ENCODE results near the gene TPM1. TPM values are rescaled to one million over a fixed set of nuclear protein-coding genes. Genes with fewer than 3 reads are reported as not detected.
A peak's percentile ranks its signal among the peaks of the same experiment; 100 is the strongest.

Gene TPM1
- total RNA-seq, 1 experiment from 2014 or later, result 421 TPM

DNA sequence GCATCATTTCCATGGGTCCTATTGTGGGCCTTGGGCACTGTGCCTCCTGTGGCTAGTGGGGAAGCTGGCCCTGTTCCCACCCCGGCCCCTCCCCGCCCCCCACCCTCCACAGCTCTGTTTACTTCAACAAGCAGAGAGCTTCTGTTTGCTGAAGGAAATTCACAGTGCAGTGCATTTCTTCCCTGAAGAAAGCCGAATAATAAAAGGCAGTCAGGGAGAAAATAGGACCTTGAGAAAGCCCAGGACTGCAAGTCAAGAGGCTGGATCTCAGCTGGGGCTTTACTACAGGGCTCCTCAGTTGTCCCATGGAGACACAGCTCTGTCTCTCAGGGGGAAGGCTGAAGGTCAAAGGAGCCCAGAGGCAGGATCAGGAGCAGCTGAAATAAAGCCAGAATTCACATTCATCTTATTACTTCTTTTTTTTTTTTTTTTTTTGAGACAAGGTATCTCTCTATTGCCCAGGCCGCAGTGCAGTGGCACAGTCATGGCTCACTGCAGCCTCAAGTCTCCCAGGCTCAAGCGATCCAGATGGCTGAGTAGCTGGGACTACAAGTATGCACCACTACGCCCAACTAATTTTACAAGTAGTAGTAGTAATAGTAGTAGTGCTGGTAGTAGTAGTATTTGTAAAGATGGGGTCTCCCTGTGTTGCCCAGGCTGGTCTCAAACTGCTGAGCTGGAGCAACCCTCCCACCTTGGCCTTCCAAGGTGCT lies 46.1 kb downstream of the TPM1 start:
- Mint-ChIP-seq H3K4me3 (no peak overlapping the region), H3K9me3 (no peaks in the 10 kb centered on the region), H3K27me3 (ENCODE audit: low read depth) (no peaks in the 10 kb centered on the region), H3K27ac (peak overlapping the region; percentile 94), H3K4me1 (peaks cover 57% of the 10 kb centered on the region), H3K36me3 (no peaks in the 10 kb centered on the region)
- no peak for DNase-seq (ENCODE audit: low spot score)
- 0 out of 2 replicates have a peak, but pooled peaks have one; percentile 6 for ATAC-seq
- TF ChIP-seq ZNF512 (CRISPR knock-in tag; IDR thresholded peaks at IDR 0.05; ENCODE audit: borderline replicate concordance), result no peak
- TF ChIP-seq ZNF121 (CRISPR knock-in tag; IDR thresholded peaks at IDR 0.05), result peak; percentile 86
- POLR2A ChIA-PET, result interaction anchor here (0.6 to 2.9 kb wide), 8 partner anchors 12 to 176 kb away, joined by 3 to 21 read pairs (median 5); no protein-coding TSS in a partner anchor
- CTCF ChIA-PET, result interaction anchor here (0.5 to 3.9 kb wide), 10 partner anchors 11 to 424 kb away, joined by 3 to 61 read pairs (median 4); partner anchors contain the start of gene RPS27L

- no peak for TF ChIP-seq TEAD4 (CRISPR knock-in tag; IDR thresholded peaks at IDR 0.05)
- TF ChIP-seq ZBTB21 (CRISPR knock-in tag; IDR thresholded peaks at IDR 0.05; ENCODE audit: borderline replicate concordance), result 0 out of 2 replicates have a peak, but pooled peaks have one; percentile 60
- no peak for TF ChIP-seq SP1 (CRISPR knock-in tag; conservative IDR thresholded peaks at IDR 0.05)
- TF ChIP-seq ZNF263 (CRISPR knock-in tag; IDR thresholded peaks at IDR 0.05; ENCODE audit: low read depth), result no peak
- TF ChIP-seq ETV6 (CRISPR knock-in tag; IDR thresholded peaks at IDR 0.05), result no peak
- peak; percentile 47; the same call in 1 of the 2 replicates for TF ChIP-seq ZNF423 (CRISPR knock-in tag; IDR thresholded peaks at IDR 0.05)
- peaks cover 59% of the 10 kb centered on the region for H3K4me1 Mint-ChIP-seq
- H3K36me3 Mint-ChIP-seq, result no peaks in the 10 kb centered on the region
- CTCF ChIA-PET, result interaction anchor here (0.5 to 3.9 kb wide), 10 partner anchors 12 to 425 kb away, joined by 3 to 61 read pairs (median 4); partner anchors contain the start of gene RPS27L
- no peaks in the 10 kb centered on the region for H3K27me3 Mint-ChIP-seq (ENCODE audit: low read depth)
- peak; percentile 67 for ATAC-seq
- no peak overlapping the region for H3K4me3 Mint-ChIP-seq
- DNase-seq (ENCODE audit: low spot score), result peak; percentile 38
- H3K27ac Mint-ChIP-seq, result peak overlapping the region; percentile 94
- no peaks in the 10 kb centered on the region for H3K9me3 Mint-ChIP-seq
- POLR2A ChIA-PET, result interaction anchor here (0.5 to 2.9 kb wide), 7 partner anchors 13 to 243 kb away, joined by 3 to 21 read pairs (median 4); no protein-coding TSS in a partner anchor
These were observed 46.9 kb downstream of the TPM1 start for GRCh38 chr15:63089260-63090043.

GRCh38 chr15:63090472-63090871 lies 47.9 kb downstream of the TPM1 start:
- ATAC-seq (no peak), DNase-seq (ENCODE audit: low spot score) (no peak)
- H3K4me3 Mint-ChIP-seq, result no peak overlapping the region
- no peaks in the 10 kb centered on the region for H3K9me3 Mint-ChIP-seq
- H3K36me3 Mint-ChIP-seq, result no peaks in the 10 kb centered on the region
- peaks cover 59% of the 10 kb centered on the region for H3K4me1 Mint-ChIP-seq
- POLR2A ChIA-PET, result interaction anchor here (1.6 to 2.9 kb wide), 3 partner anchors 38 to 46 kb away, joined by 4 to 21 read pairs (median 5); no protein-coding TSS in a partner anchor
- H3K27me3 Mint-ChIP-seq (ENCODE audit: low read depth), result no peaks in the 10 kb centered on the region
- CTCF ChIA-PET, result interaction anchor here (0.7 to 3.9 kb wide), 5 partner anchors 13 to 348 kb away, joined by 3 to 61 read pairs (median 4); no protein-coding TSS in a partner anchor
- no peak overlapping the region; the same call in 1 of the 2 replicates for H3K27ac Mint-ChIP-seq
- TF ChIP-seq, protein P1, sequence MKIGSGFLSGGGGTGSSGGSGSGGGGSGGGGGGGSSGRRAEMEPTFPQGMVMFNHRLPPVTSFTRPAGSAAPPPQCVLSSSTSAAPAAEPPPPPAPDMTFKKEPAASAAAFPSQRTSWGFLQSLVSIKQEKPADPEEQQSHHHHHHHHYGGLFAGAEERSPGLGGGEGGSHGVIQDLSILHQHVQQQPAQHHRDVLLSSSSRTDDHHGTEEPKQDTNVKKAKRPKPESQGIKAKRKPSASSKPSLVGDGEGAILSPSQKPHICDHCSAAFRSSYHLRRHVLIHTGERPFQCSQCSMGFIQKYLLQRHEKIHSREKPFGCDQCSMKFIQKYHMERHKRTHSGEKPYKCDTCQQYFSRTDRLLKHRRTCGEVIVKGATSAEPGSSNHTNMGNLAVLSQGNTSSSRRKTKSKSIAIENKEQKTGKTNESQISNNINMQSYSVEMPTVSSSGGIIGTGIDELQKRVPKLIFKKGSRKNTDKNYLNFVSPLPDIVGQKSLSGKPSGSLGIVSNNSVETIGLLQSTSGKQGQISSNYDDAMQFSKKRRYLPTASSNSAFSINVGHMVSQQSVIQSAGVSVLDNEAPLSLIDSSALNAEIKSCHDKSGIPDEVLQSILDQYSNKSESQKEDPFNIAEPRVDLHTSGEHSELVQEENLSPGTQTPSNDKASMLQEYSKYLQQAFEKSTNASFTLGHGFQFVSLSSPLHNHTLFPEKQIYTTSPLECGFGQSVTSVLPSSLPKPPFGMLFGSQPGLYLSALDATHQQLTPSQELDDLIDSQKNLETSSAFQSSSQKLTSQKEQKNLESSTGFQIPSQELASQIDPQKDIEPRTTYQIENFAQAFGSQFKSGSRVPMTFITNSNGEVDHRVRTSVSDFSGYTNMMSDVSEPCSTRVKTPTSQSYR (CRISPR knock-in tag; IDR thresholded peaks at IDR 0.05), result no peak
- TF ChIP-seq CREB1 (CRISPR knock-in tag; IDR thresholded peaks at IDR 0.05), result no peak
- TF ChIP-seq AR (CRISPR knock-in tag; IDR thresholded peaks at IDR 0.05), result no peak
- no peak for TF ChIP-seq ZNF423 (CRISPR knock-in tag; IDR thresholded peaks at IDR 0.05)
- no peak for TF ChIP-seq ZNF671 (CRISPR knock-in tag; IDR thresholded peaks at IDR 0.05)
- no peak for TF ChIP-seq USF1 (CRISPR knock-in tag; IDR thresholded peaks at IDR 0.05)
- TF ChIP-seq, protein P2, sequence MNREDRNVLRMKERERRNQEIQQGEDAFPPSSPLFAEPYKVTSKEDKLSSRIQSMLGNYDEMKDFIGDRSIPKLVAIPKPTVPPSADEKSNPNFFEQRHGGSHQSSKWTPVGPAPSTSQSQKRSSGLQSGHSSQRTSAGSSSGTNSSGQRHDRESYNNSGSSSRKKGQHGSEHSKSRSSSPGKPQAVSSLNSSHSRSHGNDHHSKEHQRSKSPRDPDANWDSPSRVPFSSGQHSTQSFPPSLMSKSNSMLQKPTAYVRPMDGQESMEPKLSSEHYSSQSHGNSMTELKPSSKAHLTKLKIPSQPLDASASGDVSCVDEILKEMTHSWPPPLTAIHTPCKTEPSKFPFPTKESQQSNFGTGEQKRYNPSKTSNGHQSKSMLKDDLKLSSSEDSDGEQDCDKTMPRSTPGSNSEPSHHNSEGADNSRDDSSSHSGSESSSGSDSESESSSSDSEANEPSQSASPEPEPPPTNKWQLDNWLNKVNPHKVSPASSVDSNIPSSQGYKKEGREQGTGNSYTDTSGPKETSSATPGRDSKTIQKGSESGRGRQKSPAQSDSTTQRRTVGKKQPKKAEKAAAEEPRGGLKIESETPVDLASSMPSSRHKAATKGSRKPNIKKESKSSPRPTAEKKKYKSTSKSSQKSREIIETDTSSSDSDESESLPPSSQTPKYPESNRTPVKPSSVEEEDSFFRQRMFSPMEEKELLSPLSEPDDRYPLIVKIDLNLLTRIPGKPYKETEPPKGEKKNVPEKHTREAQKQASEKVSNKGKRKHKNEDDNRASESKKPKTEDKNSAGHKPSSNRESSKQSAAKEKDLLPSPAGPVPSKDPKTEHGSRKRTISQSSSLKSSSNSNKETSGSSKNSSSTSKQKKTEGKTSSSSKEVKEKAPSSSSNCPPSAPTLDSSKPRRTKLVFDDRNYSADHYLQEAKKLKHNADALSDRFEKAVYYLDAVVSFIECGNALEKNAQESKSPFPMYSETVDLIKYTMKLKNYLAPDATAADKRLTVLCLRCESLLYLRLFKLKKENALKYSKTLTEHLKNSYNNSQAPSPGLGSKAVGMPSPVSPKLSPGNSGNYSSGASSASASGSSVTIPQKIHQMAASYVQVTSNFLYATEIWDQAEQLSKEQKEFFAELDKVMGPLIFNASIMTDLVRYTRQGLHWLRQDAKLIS (CRISPR knock-in tag; IDR thresholded peaks at IDR 0.05; ENCODE audit: borderline replicate concordance), result no peak
- TF ChIP-seq, protein P3, sequence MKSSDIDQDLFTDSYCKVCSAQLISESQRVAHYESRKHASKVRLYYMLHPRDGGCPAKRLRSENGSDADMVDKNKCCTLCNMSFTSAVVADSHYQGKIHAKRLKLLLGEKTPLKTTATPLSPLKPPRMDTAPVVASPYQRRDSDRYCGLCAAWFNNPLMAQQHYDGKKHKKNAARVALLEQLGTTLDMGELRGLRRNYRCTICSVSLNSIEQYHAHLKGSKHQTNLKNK (CRISPR knock-in tag; IDR thresholded peaks at IDR 0.05), result no peak
